Breast epithelium (tissue), 3 donors: ENCODE results near the gene TOX3.

Experiments
- POLR2AphosphoS5 ChIP-seq, 3 donors: sonication (generic); formaldehyde crosslinking; IDR thresholded peaks; one replicate each; pipeline ENCODE4 v1.6.1; 2017; ENCODE audit warnings: antibody characterized with exemption in 3 of 3
- TF ChIP-seq, protein P1 (sequence below), 3 donors: fragments of 450-650 bp; IDR thresholded peaks; one replicate each; pipeline ENCODE4 v1.5.1; 2016 to 2017; ENCODE audit warnings: antibody characterized with exemption in 3 of 3, mild to moderate bottlenecking in 3 of 3, moderate library complexity in 3 of 3

DNA sequence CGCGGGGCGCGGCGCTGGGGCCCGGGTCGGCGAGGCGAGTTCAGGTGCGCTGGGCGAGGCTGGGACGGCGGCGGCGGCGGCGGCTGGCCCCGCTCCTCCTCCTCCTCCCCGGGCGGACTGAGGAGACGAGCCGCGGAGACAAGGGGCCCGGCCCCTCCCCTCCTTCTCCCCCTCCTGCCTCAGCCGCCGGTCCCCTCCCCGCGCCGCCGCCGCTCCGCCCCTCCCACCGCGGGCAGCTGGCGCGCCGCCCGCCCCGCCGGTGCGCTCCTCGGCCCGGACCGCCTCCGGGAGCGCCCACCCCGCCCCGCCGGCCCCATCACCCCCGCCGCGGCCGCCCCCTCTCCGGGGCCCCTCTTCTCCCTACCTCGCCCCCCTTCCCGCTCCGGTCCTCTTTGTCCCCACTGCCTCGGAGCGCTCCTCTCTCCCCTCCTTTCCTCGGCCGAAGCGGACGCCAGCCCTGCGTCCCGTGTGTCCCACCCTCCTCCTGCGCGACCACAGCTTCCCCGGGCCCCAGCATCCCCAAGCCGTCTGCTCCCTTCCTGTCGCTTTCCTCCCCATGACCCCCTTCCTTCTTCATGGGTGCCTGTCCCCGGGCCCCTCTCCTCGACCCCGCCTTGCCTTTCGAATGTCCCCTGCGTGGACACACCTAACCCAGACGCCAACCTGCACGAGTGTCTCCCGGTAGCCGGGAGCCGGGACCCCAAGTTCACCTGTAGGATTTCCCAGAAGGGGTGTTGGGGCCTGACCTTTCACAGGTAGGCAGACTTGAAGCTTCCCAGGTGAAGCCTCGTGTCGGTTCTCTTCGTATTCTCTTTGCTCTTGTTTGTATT is at the start of gene TOX3:
- TF ChIP-seq POLR2AphosphoS5 (IDR thresholded peaks at IDR 0.05) = no peak
- TF ChIP-seq, protein P1, sequence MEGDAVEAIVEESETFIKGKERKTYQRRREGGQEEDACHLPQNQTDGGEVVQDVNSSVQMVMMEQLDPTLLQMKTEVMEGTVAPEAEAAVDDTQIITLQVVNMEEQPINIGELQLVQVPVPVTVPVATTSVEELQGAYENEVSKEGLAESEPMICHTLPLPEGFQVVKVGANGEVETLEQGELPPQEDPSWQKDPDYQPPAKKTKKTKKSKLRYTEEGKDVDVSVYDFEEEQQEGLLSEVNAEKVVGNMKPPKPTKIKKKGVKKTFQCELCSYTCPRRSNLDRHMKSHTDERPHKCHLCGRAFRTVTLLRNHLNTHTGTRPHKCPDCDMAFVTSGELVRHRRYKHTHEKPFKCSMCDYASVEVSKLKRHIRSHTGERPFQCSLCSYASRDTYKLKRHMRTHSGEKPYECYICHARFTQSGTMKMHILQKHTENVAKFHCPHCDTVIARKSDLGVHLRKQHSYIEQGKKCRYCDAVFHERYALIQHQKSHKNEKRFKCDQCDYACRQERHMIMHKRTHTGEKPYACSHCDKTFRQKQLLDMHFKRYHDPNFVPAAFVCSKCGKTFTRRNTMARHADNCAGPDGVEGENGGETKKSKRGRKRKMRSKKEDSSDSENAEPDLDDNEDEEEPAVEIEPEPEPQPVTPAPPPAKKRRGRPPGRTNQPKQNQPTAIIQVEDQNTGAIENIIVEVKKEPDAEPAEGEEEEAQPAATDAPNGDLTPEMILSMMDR (IDR thresholded peaks at IDR 0.05) = no peak
